K562 (cell line): Measurements from ENCODE around the gene PKD1. TPM values are rescaled to one million over a fixed set of nuclear protein-coding genes. Genes with fewer than 3 reads are reported as not detected.
"Not testable (repeated sequence)": the region's sequence is repeated elsewhere in the genome, so short reads cannot be mapped to it uniquely, and the experiment has no call there.

Experiments
- ATAC-seq: fragments of 200-7000 bp; cut with Tn5 transposase; 3 replicates; pipeline ENCODE4 v1.9.1; 2020; ENCODE audit warnings: moderate library complexity
- BruUV-seq: library from RNA; stranded (reverse); fragments of 400-500 nt; replicated peaks from 2 replicates; lab custom pipeline; 2021; lab: Mats Ljungman, UMichigan
- CTCF ChIA-PET: fragments of 300-600 bp; formaldehyde crosslinking; extraction: SDS; loops from one replicate; lab custom pipeline; 2021; ENCODE audit warnings: low intra/inter-chr PET ratio; lab: Yijun Ruan, JAX
- POLR2A ChIA-PET: fragments of 300-600, 350-650 bp; sonication (Branson Sonifier 250); formaldehyde crosslinking; extraction: SDS; loops from one replicate; lab custom pipeline; 2021; ENCODE audit warnings: antibody characterized with exemption, inconsistent platforms; lab: Yijun Ruan, JAX
- DNase-seq, 4 experiments: peaks; one replicate each; pipeline versions ENCODE4 v3.0.0 to v3.0.0-alpha.2; 2011 to 2018; ENCODE audit warnings: low spot score in 3 of 4, mixed read lengths in 3 of 4; ENCODE audit errors: extremely low read depth in 1 of 4
- FAIRE-seq: peaks from 2 replicates; lab custom pipeline; 2011; peaks lifted over from hg19 to GRCh38; lab: Jason Lieb, UNC
- H2AFZ ChIP-seq: 2 replicates; pipeline ENCODE4 v1.6.0; 2011; ENCODE audit warnings: low read depth, low read length, control low read depth, inconsistent platforms
- H3K27ac ChIP-seq: fragments of 200-600 bp; 3 replicates; pipeline ENCODE4 v1.8.0; 2011; ENCODE audit warnings: low read depth, mild to moderate bottlenecking, control low read depth, inconsistent platforms, low read length, moderate library complexity, mixed read lengths; ENCODE audit errors: extremely low read depth
- H3K27me3 ChIP-seq, 2 experiments: fragments of 300-600 bp in 1 of 2; 2 replicates in 1 of 2; 3 replicates in 1 of 2; pipeline versions ENCODE4 v1.6.0 to v1.8.0; 2011; ENCODE audit warnings: inconsistent platforms in 2 of 2, low read length in 2 of 2, mild to moderate bottlenecking in 1 of 2, mixed read lengths in 1 of 2, moderate library complexity in 1 of 2; ENCODE audit not compliant: control insufficient read depth in 2 of 2, insufficient read depth in 2 of 2
- H3K36me3 ChIP-seq: fragments of 300-600 bp; 3 replicates; pipeline ENCODE4 v1.8.0; 2011; ENCODE audit warnings: mild to moderate bottlenecking, low read length, inconsistent platforms; ENCODE audit not compliant: control insufficient read depth, insufficient read depth
- H3K4me1 ChIP-seq, 2 experiments: fragments of 200-600 bp in 1 of 2; replicated peaks in 1 of 2; 2 replicates in 1 of 2; 3 replicates in 1 of 2; pipeline versions ENCODE4 v1.5.1 to v1.8.0; 2011; ENCODE audit warnings: inconsistent platforms in 2 of 2, low read length in 2 of 2, mild to moderate bottlenecking in 1 of 2, mixed read lengths in 1 of 2, moderate library complexity in 1 of 2; ENCODE audit not compliant: control insufficient read depth in 2 of 2, insufficient read depth in 2 of 2
- H3K4me2 ChIP-seq: 2 replicates; pipeline ENCODE4 v1.6.1; 2011; ENCODE audit warnings: low read length, control low read depth, inconsistent platforms, mixed read lengths; ENCODE audit not compliant: insufficient read depth
- H3K4me3 ChIP-seq: fragments of 200-600 bp; sonication (generic), shearing (Covaris generic); 2 replicates; pipeline ENCODE4 v1.5.1; 2016; ENCODE audit warnings: control low read depth, inconsistent platforms
- H3K79me2 ChIP-seq: fragments of 200-600 bp; 3 replicates; pipeline ENCODE4 v1.8.0; 2011; ENCODE audit warnings: low read length, inconsistent platforms; ENCODE audit not compliant: control insufficient read depth, insufficient read depth
- H3K9ac ChIP-seq, 2 experiments: 2 replicates each; pipeline versions ENCODE4 v1.6.0 to v1.6.1; 2011; ENCODE audit warnings: low read depth in 2 of 2, low read length in 2 of 2, control low read depth in 1 of 2, inconsistent platforms in 1 of 2, mild to moderate bottlenecking in 1 of 2, mixed read lengths in 1 of 2; ENCODE audit not compliant: insufficient read depth in 1 of 2
- H3K9me1 ChIP-seq: one replicate; pipeline ENCODE4 v1.6.0; 2011; ENCODE audit warnings: inconsistent platforms, mild to moderate bottlenecking, low read length, moderate library complexity; ENCODE audit not compliant: control insufficient read depth, insufficient read depth
- H3K9me3 ChIP-seq: replicated peaks from 2 replicates; pipeline ENCODE4 v1.5.1; 2011; ENCODE audit warnings: low read depth, low read length, inconsistent platforms; ENCODE audit not compliant: control insufficient read depth, insufficient read depth
- H4K20me1 ChIP-seq: replicated peaks from 2 replicates; pipeline ENCODE4 v1.6.1; 2011; ENCODE audit warnings: low read length, inconsistent platforms, mixed read lengths; ENCODE audit not compliant: control insufficient read depth, insufficient read depth
- CTCF ChIP-seq, 3 experiments: IDR thresholded peaks in 2 of 3; conservative IDR thresholded peaks in 1 of 3; 2 replicates each; pipeline ENCODE4 v1.5.1; 2011 to 2012; ENCODE audit warnings: low read length in 3 of 3, mild to moderate bottlenecking in 3 of 3, control low read depth in 2 of 3, improper control_type of control experiment in 1 of 3, inconsistent platforms in 1 of 3, low read depth in 1 of 3, mixed read lengths in 1 of 3, moderate library complexity in 1 of 3; ENCODE audit not compliant: insufficient read depth in 2 of 3
- FOXA3 ChIP-seq, 2 experiments: fragments of 450-650 bp in 1 of 2; sonication (generic) in 1 of 2; formaldehyde crosslinking; IDR thresholded peaks in 1 of 2; conservative IDR thresholded peaks in 1 of 2; 2 replicates each; pipeline versions ENCODE4 v1.4.0 to v1.8.0; 2020 to 2022; ENCODE audit warnings: mild to moderate bottlenecking in 2 of 2, missing genetic modification reagents in 1 of 2
- POLR2G ChIP-seq: fragments of 200-400 bp; formaldehyde crosslinking; IDR thresholded peaks from 2 replicates; pipeline ENCODE4 v1.6.1; 2017; ENCODE audit warnings: low read depth, mild to moderate bottlenecking, antibody characterized with exemption, low read length, moderate library complexity
- RAD21 ChIP-seq, 2 experiments: fragments of 250-450 bp in 1 of 2; fragments of 450-650 bp in 1 of 2; sonication (Bioruptor Pico) in 1 of 2; formaldehyde crosslinking in 1 of 2; IDR thresholded peaks in 1 of 2; conservative IDR thresholded peaks in 1 of 2; 2 replicates each; pipeline versions ENCODE4 v1.4.0 to v1.8.0; 2020 to 2022; ENCODE audit warnings: mild to moderate bottlenecking in 2 of 2, moderate library complexity in 1 of 2
- SMC3 ChIP-seq: conservative IDR thresholded peaks from 2 replicates; pipeline ENCODE4 v1.6.1; 2011; ENCODE audit warnings: low read depth, low read length, improper control_type of control experiment; ENCODE audit not compliant: insufficient read depth
- WGBS: fragments of 100-300 bp; shearing (Covaris generic); methylation state at CpG from one replicate; pipeline ENCODE4 v1.1.6; 2016; ENCODE audit warnings: low coverage, mixed read lengths; ENCODE audit not compliant: insufficient coverage; ENCODE audit errors: missing lambda C conversion rate; 5-methylcytosine and 5-hydroxymethylcytosine counted together
- in situ Hi-C: fragments of 300-500 bp; cut with MboI; formaldehyde crosslinking; loops from 4 replicates; pipeline ENCODE4 v1.15.0; 2018; ENCODE audit warnings: inconsistent platforms, mixed read lengths
- intact Hi-C: fragments of 100-400 bp; cut with micrococcal nuclease; formaldehyde crosslinking; loops from 2 replicates; pipeline ENCODE4 v1.14.2; 2022
- polyA plus RNA-seq, 8 experiments: library from polyadenylated mRNA; depleted of rRNA in 4 of 8; stranded (reverse) in 5 of 8; unstranded in 3 of 8; fragments of >200 nt; fragmentation: Nextera tagmentation in 2 of 8; fragmentation: Illumina TruSeq in 1 of 8; extraction: Ambion mirVana in 2 of 8; extraction: Trizol in 1 of 8; gene quantifications; 2 replicates each; pipeline versions ENCODE4 v1.2.1 to v1.2.3, GENCODE V29; 2011 to 2014; ENCODE audit warnings: inconsistent platforms in 1 of 8, missing spikeins in 1 of 8
- total RNA-seq, 7 experiments: library from RNA; depleted of rRNA in 6 of 7; stranded (reverse); fragments of >200 nt in 6 of 7; fragmentation: Illumina TruSeq in 2 of 7; extraction: Trizol in 2 of 7; gene quantifications; 2 replicates each; pipeline versions ENCODE4 v1.2.1 to v1.2.3, GENCODE V29; 2011 to 2021; ENCODE audit warnings: low replicate concordance in 1 of 7

PKD1 gene
- total and polyA plus RNA-seq, 9 of the 15 experiments (the other 6 are each of a cell fraction or from before 2014, with no cell fraction given) = 0.23 to 93.5 (median 12.6) TPM

- no peak overlapping the region for H3K4me2 ChIP-seq
- no peaks in the 10 kb centered on the region for H3K36me3 ChIP-seq
- no TSS peak for BruUV-seq
- WGBS = 92% methylated on average over 13 of the region's 19 CpGs
- no peaks in the 10 kb centered on the region for H3K9me1 ChIP-seq
- no peaks in the 10 kb centered on the region for H3K9me3 ChIP-seq
- no peaks in the 10 kb centered on the region for H4K20me1 ChIP-seq
- peak; percentile 9; the same call in 2 of the 3 replicates for ATAC-seq
- H3K79me2 ChIP-seq = peaks cover 8% of the 10 kb centered on the region; the same call in 2 of the 3 replicates
- no peak for FAIRE-seq
- no peak overlapping the region for H3K27ac ChIP-seq
- H3K9ac ChIP-seq = no peak overlapping the region
- H3K4me1 ChIP-seq = peaks cover 0 to 47% of the 10 kb centered on the region in 2 experiments; a peak in 2 of 5 replicates
- no peaks in the 10 kb centered on the region for H3K27me3 ChIP-seq
- ChIA-PET POLR2A (interaction anchor here (0.9 to 1.0 kb wide), 2 partner anchors 30 to 34 kb away, joined by 3 to 4 read pairs; partner anchors contain the start of gene TRAF7), CTCF (interaction anchor here (1.2 kb wide), 1 partner anchor 32 kb away, joined by 6 read pairs; no protein-coding TSS in a partner anchor)
- in situ Hi-C loops = no loop called here
- DNase-seq = no peak
- H3K4me3 ChIP-seq = no peak overlapping the region
- H2AFZ ChIP-seq = no peak overlapping the region
- intact Hi-C loops = no loop called here
- TF ChIP-seq POLR2G = peak; percentile 38
- no peak for TF ChIP-seq FOXA3 (CRISPR knock-in tag; conservative IDR thresholded peaks at IDR 0.05 in 1 of 2, IDR thresholded peaks at IDR 0.05 in 1 of 2)
Measured at GRCh38 chr16:2121853-2122252, 13.8 kb downstream of the PKD1 start.

GRCh38 chr16:2121325-2121724, 14.4 kb downstream of the PKD1 start:
- H3K4me1 ChIP-seq = peaks cover 0 to 44% of the 10 kb centered on the region in 2 experiments; a peak in 2 of 5 replicates
- BruUV-seq, H4K20me1 ChIP-seq, H3K79me2 ChIP-seq, H3K9me3 ChIP-seq, H3K4me2 ChIP-seq, H3K9me1 ChIP-seq, H3K27ac ChIP-seq, intact Hi-C loops, in situ Hi-C loops, H3K9ac ChIP-seq, H3K4me3 ChIP-seq, H3K36me3 ChIP-seq, H2AFZ ChIP-seq, H3K27me3 ChIP-seq: not testable (repeated sequence)
- WGBS = 9% methylated on average over 5 of the region's 9 CpGs
- POLR2A ChIA-PET = interaction anchor here (0.9 to 1.0 kb wide), 2 partner anchors 30 to 34 kb away, joined by 3 to 4 read pairs; partner anchors contain the start of gene TRAF7
- CTCF ChIA-PET = interaction anchor here (1.2 kb wide), 1 partner anchor 32 kb away, joined by 6 read pairs; no protein-coding TSS in a partner anchor
- ATAC-seq = peak; percentile 84
- DNase-seq = peak in 1 of 4 experiments; percentile 52
- peak; percentile 84 for FAIRE-seq
- TF ChIP-seq RAD21 (CRISPR knock-in tag; conservative IDR thresholded peaks at IDR 0.05 in 1 of 2, IDR thresholded peaks at IDR 0.05 in 1 of 2) (peak; percentile 18 to 47; a peak in 2 of 4 replicates), CTCF (IDR thresholded peaks at IDR 0.05 in 2 of 3, conservative IDR thresholded peaks at IDR 0.05 in 1 of 3; ENCODE audit: insufficient read depth in 2 of 3, low read depth in 1 of 3, low read length in 3 of 3) (peak; percentile 34 to 45 (median 42); a peak in 3 of 6 replicates), SMC3 (0 out of 2 replicates have a peak, but pooled peaks have one; percentile 16)
